Lower leg skin (tissue), 4 donors: ENCODE data around the gene MDC1. TPM values are rescaled to one million over a fixed set of nuclear protein-coding genes. Genes with fewer than 3 reads are reported as not detected.

ENCODE experiments used
- DNase-seq, 2 donors: peaks; one replicate each; pipeline ENCODE4 v3.0.0-alpha.2; 2019; ENCODE audit warnings: low spot score in 2 of 2
- H3K4me3 ChIP-seq: fragments of 200-600 bp; sonication (generic); 2 replicates; pipeline ENCODE4 v1.5.1; 2017; ENCODE audit warnings: mild to moderate bottlenecking, low read depth; ENCODE audit not compliant: poor library complexity, severe bottlenecking
- POLR2A ChIP-seq, 2 donors: fragments of 450-650 bp; IDR thresholded peaks; one replicate each; pipeline ENCODE4 v1.6.1; 2016 to 2017; ENCODE audit warnings: antibody characterized with exemption in 2 of 2, mild to moderate bottlenecking in 1 of 2, moderate library complexity in 1 of 2
- WGBS, 2 donors: methylation state at CpG; one replicate each; pipeline ENCODE4 v1.1.5; 2018; 5-methylcytosine and 5-hydroxymethylcytosine counted together
- intact Hi-C: fragments of 100-400 bp; cut with DNase I; formaldehyde crosslinking; loops from one replicate; pipeline ENCODE4 v1.15.0; 2023; ENCODE audit warnings: low total_unique reads
- total RNA-seq, 4 donors: library from RNA; depleted of rRNA; stranded (reverse); fragments of >200 nt; gene quantifications; one replicate each; pipeline ENCODE4 v1.1.0, GENCODE V29; 2016
- TF ChIP-seq, protein P1 (sequence below), 3 donors: fragments of 450-650 bp; IDR thresholded peaks; one replicate each; pipeline ENCODE4 v1.5.1; 2016; ENCODE audit warnings: antibody characterized with exemption in 3 of 3, mild to moderate bottlenecking in 3 of 3, moderate library complexity in 2 of 3

MDC1 gene
- total RNA-seq, 4 donors from 2014 or later: 9.7 to 21.4 (median 9.8) TPM

DNA sequence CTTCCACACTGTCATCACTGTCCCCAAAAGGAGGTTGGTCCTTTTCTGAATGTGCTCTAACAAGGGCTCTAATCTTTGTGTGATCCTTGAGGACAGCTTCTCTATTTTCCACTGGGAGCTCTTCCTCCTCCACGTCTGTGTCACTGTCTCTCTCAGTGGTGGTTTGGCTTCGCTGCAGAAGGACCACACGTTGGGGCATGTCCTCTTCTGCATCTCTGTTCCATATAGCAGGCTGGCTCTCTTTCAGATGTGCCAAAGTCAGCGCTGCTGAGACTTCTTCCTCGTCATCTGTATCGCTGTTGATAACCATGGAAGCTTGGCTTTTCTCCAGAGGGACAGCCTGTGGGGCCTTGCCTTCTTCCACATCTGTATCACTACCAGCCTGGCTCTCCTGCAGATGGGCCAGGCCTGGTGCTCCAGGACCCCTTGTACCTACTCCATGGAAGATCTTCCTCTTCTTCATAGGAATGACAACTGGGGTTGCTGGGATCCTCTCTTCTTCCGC is 4.6 kb downstream of the MDC1 start:
- intact Hi-C loops: no loop called here
- no peak for DNase-seq
- TF ChIP-seq POLR2A (IDR thresholded peaks at IDR 0.05): no peak
- TF ChIP-seq, protein P1, sequence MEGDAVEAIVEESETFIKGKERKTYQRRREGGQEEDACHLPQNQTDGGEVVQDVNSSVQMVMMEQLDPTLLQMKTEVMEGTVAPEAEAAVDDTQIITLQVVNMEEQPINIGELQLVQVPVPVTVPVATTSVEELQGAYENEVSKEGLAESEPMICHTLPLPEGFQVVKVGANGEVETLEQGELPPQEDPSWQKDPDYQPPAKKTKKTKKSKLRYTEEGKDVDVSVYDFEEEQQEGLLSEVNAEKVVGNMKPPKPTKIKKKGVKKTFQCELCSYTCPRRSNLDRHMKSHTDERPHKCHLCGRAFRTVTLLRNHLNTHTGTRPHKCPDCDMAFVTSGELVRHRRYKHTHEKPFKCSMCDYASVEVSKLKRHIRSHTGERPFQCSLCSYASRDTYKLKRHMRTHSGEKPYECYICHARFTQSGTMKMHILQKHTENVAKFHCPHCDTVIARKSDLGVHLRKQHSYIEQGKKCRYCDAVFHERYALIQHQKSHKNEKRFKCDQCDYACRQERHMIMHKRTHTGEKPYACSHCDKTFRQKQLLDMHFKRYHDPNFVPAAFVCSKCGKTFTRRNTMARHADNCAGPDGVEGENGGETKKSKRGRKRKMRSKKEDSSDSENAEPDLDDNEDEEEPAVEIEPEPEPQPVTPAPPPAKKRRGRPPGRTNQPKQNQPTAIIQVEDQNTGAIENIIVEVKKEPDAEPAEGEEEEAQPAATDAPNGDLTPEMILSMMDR (IDR thresholded peaks at IDR 0.05): no peak
- 47 to 73% methylated on average over 7 of the region's 7 CpGs for WGBS, 2 donors
- H3K4me3 ChIP-seq: no peak overlapping the region

DNA sequence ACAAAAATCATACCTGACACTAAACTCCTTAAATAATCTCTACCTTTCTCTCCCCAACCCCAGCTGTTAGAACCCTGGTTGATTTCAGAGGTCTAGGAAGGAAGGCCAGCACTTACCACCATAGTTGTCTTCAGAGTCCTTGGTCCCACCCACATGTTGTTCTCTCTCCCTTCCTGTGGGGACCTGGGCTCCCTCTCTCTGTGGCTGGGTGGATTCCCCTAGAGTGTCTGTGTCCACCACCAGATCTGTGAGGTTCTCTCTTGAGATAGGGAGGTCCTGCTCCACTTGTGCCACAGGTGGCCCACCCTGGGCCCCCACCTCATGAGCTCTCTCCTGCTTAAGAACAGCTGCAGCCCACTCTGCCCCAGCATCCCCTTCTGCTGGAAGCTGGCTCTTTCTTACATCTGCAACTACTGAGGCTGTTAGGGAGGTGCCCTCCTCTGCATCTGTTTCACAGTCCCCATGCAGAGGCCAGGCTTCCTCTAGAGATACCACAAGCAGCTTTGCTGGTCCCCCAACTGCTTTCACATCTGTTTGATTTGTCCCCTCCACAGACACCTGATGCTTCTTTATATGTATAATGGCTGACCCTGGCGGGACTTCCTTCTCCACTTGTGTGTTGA is 5.2 kb downstream of the MDC1 start:
- 85 to 93% methylated on average over 1 of the region's 1 CpG for WGBS, 2 donors

DNA sequence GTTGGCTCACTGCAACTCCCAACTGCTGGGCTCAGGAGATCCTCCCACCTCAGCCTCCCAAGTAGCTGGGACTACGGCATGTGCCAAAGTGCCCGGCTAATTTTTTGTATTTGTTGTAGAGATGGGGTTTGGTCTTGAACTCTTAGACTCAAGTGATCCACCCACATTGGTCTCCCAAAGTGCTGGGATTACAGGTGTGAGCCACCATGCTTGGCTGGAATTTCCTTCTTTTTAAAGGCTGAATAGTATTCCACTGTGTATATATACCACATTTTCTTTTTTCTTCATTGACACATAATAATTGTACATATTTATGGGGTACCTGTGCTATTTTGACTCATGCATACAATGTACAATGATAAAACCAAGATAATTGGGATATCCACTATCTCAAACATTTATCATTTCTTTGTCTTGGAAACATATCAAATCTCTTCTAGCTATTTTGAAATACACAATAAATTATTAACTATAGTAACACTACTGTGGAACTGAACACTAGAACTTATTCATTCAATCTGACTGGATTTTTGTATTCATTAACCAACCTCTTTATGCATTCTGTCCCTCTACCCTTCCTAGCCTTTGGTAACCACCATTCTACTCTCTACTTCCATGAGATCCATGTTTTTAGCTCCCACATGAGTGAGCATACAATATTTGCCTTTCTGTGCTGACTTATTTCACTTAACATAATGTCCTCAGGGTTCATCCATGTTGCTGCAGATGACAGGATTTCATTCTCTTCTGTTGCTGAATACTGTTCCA is 7.8 kb downstream of the MDC1 start:
- 97 to 100% methylated on average over 2 of the region's 2 CpGs for WGBS, 2 donors

More for the DNA sequence above, 5.2 kb downstream of the MDC1 start:
- intact Hi-C loops: no loop called here
- no peak for DNase-seq
- TF ChIP-seq, protein P1 (IDR thresholded peaks at IDR 0.05): no peak
- no peak for TF ChIP-seq POLR2A (IDR thresholded peaks at IDR 0.05)
- H3K4me3 ChIP-seq: no peak overlapping the region

DNA sequence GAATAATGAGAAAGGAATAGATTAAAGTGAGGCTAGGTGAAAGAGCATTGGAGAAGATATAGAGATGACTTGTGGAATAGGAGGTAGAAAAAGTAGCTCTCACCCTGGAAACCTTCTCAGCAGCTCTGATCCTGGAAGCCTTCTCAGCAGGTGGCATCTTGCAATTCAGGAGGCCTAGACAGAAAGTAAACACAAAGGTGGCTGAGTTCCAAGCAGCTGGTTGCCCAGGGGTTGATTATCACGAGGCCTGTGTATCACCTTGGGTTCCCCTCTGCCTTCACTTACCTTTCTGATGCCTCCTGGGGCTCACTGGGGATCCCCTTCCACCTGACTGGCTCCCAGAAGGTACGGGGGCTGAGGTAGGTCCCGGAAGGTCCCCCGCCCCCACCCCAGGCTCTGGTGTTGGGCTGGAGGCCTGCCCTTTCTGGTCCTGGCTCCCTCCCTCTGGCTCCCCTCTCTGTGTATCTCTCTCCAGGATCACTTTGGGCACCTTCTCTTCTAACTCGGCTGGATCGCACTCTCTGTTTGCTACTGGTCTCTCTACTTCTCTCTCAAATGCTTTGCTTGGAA is 9.7 kb downstream of the MDC1 start:
- intact Hi-C loops: no loop called here
- TF ChIP-seq, protein P1 (IDR thresholded peaks at IDR 0.05): no peak
- H3K4me3 ChIP-seq: no peak overlapping the region
- WGBS, 2 donors: 72 to 78% methylated on average over 6 of the region's 6 CpGs
- DNase-seq: no peak

More for the DNA sequence above, 7.8 kb downstream of the MDC1 start:
- no peak for DNase-seq
- intact Hi-C loops: no loop called here
- TF ChIP-seq, protein P1 (IDR thresholded peaks at IDR 0.05): no peak
- H3K4me3 ChIP-seq: no peak overlapping the region

DNA sequence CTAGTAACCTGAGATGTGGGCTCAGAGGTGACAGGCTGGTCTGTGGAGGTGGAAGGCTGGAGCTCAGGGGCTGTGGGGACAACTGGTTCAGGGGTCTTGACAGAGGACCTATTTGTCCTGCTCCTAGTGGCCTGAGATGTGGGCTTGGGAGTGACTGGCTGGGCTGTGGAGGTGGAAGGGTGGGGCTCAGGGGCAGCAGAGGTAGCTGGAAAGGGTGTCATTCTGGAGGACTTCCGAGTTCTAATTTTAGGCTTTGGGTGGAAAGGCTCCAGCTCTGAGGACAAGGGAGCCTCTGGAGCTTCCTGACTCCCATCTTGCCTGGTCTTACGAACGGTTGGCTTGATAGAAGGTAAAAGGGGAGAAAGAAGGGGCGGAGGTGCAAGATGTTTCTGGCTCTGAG is 11.5 kb downstream of the MDC1 start:
- no peak for TF ChIP-seq POLR2A (IDR thresholded peaks at IDR 0.05)
- TF ChIP-seq, protein P1 (IDR thresholded peaks at IDR 0.05): no peak
- 85 to 92% methylated on average over 4 of the region's 4 CpGs for WGBS, 2 donors
- no peak overlapping the region for H3K4me3 ChIP-seq
- intact Hi-C loops: no loop called here
- DNase-seq: no peak
